Measurements from ENCODE around the gene PRAMEF12. TPM values are rescaled to one million over a fixed set of nuclear protein-coding genes. Genes with fewer than 3 reads are reported as not detected.
"Not testable (repeated sequence)": the region's sequence is repeated elsewhere in the genome, so short reads cannot be mapped to it uniquely, and the experiment has no call there.

Gene PRAMEF12
- total RNA-seq, 2 experiments from 2014 or later, result not detected

DNA sequence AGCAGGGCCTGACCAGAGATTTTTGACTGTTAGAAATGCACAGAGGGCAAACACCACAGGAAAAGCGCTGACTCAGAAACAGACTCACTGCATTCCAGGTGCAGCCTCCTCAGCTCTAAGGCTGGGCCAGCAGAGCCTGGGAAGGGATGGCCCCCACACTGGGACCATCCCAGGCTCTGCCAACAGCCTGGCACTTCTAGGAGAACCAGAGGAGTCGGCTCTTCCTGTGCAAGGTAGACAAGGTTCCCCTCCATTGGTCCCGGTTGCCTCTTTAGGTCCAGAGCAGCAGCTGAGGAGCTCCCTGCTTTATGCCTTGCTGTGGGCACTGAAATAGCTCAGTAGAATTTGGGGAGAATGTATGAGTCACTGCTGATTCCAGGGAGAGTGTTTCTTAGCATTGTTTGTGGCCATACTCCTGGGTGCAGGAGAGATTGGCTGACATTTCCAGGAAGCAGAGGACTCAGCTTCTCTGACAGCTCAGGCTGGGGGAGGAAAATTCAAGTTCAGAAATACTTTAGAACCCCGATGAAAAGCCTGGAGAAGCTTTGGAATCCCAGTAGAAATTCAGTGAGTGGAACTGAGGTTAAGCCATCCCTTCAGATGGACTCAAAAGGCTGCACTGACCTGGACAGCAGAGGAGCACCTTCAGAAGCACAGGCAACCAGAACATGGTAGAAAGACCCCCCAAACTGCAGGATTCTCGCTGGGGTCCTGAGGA, 37.3 kb downstream of the PRAMEF12 start:
- ATAC-seq (no peak), DNase-seq (no peak)
- peaks cover 5% of the 10 kb centered on the region for H3K27me3 Mint-ChIP-seq
- H3K4me3 Mint-ChIP-seq, result no peak overlapping the region
- H3K4me1 Mint-ChIP-seq (ENCODE audit: low read depth), result no peaks in the 10 kb centered on the region
- intact Hi-C loops (cut with micrococcal nuclease), result no loop called here
- no peaks in the 10 kb centered on the region for H3K36me3 Mint-ChIP-seq (ENCODE audit: low read depth)
- no peak overlapping the region for H3K27ac Mint-ChIP-seq
- no peaks in the 10 kb centered on the region for H3K9me3 Mint-ChIP-seq
- POLR2A ChIA-PET, result no interaction called here
- CTCF ChIA-PET, result no interaction called here
- TF ChIP-seq, protein P1, sequence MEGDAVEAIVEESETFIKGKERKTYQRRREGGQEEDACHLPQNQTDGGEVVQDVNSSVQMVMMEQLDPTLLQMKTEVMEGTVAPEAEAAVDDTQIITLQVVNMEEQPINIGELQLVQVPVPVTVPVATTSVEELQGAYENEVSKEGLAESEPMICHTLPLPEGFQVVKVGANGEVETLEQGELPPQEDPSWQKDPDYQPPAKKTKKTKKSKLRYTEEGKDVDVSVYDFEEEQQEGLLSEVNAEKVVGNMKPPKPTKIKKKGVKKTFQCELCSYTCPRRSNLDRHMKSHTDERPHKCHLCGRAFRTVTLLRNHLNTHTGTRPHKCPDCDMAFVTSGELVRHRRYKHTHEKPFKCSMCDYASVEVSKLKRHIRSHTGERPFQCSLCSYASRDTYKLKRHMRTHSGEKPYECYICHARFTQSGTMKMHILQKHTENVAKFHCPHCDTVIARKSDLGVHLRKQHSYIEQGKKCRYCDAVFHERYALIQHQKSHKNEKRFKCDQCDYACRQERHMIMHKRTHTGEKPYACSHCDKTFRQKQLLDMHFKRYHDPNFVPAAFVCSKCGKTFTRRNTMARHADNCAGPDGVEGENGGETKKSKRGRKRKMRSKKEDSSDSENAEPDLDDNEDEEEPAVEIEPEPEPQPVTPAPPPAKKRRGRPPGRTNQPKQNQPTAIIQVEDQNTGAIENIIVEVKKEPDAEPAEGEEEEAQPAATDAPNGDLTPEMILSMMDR (IDR thresholded peaks at IDR 0.05), result no peak

DNA sequence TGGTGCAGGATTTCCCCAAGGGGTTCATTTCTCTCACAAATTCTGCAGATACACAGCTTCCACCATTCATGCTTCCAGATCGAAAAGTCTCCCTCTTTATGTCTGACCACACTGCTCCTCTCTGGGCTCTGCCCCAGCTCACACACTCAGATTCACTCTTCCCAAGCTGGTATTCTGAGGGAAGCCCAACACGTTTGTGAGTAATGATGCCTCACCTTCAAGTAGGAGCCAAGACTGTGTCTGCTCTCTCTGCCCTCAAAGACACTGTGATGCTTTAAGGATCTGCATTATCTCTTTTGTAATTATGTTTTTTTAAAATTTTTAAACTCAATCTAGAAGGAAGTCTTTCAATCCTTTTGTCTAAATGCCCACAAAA, 37.9 kb downstream of the PRAMEF12 start:
- ChIA-PET CTCF (no interaction called here), POLR2A (no interaction called here)
- intact Hi-C loops (cut with micrococcal nuclease), result no loop called here
- Mint-ChIP-seq H3K27me3 (peaks cover 5% of the 10 kb centered on the region), H3K27ac (no peak overlapping the region), H3K36me3 (ENCODE audit: low read depth) (no peaks in the 10 kb centered on the region), H3K4me3 (no peak overlapping the region), H3K4me1 (ENCODE audit: low read depth) (no peaks in the 10 kb centered on the region), H3K9me3 (no peaks in the 10 kb centered on the region)
- DNase-seq (no peak), ATAC-seq (no peak)
- TF ChIP-seq, protein P1 (IDR thresholded peaks at IDR 0.05), result no peak

DNA sequence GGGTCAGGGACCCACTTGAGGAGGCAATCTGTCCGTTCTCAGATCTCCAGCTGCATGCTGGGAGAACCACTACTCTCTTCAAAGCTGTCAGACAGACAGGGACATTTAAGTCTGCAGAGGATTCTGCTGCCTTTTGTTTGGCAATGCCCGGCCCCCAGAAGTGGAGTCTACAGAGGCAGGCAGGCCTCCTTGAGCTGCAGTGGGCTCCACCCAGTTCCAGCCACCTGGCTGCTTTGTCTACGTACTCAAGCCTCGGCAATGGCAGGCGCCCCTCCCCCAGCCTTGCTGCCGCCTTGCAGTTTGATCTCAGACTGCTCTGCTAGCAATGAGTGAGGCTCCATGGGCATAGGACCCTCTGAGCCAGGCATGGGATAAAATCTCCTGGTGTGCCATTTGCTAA, 45.5 kb downstream of the PRAMEF12 start:
- H3K36me3 Mint-ChIP-seq (ENCODE audit: low read depth); intact Hi-C loops (cut with micrococcal nuclease); H3K4me1 Mint-ChIP-seq (ENCODE audit: low read depth); H3K9me3 Mint-ChIP-seq; CTCF ChIA-PET; H3K27ac Mint-ChIP-seq; ATAC-seq; DNase-seq; H3K4me3 Mint-ChIP-seq; POLR2A ChIA-PET: not testable (repeated sequence)
- peaks cover 21% of the 10 kb centered on the region for H3K27me3 Mint-ChIP-seq

Other genes with a start within 250 kb of the PRAMEF12 start
- 100 to 1,000 TPM; 129 to 135 TPM for gene DHRS3, start 155.5 kb upstream of the PRAMEF12 start, total RNA-seq
- gene AADACL4, start 129.7 kb upstream of the PRAMEF12 start, total RNA-seq, result not detected
- not detected for gene AADACL3, start 57.6 kb upstream of the PRAMEF12 start, total RNA-seq
- gene CFAP107, start 27.5 kb upstream of the PRAMEF12 start, total RNA-seq, result not detected
- gene PRAMEF1, start 17.7 kb downstream of the PRAMEF12 start, total RNA-seq, result not detected
- not detected for gene PRAMEF11, start 57.7 kb downstream of the PRAMEF12 start, total RNA-seq
- not detected for gene HNRNPCL1, start 75.0 kb downstream of the PRAMEF12 start, total RNA-seq
- gene PRAMEF2, start 83.3 kb downstream of the PRAMEF12 start, total RNA-seq, result not detected
- not detected for gene PRAMEF4, start 112.5 kb downstream of the PRAMEF12 start, total RNA-seq
- not detected for gene PRAMEF10, start 124.5 kb downstream of the PRAMEF12 start, total RNA-seq
- not detected for gene PRAMEF7, start 142.9 kb downstream of the PRAMEF12 start, total RNA-seq
- gene PRAMEF6, start 173.8 kb downstream of the PRAMEF12 start, total RNA-seq, result not detected